Psoas muscle (tissue), 8 donors: ENCODE results near the gene SCP2D1. TPM values are rescaled to one million over a fixed set of nuclear protein-coding genes. Genes with fewer than 3 reads are reported as not detected.

ENCODE experiments used
- ATAC-seq, 4 donors: fragments of 200-7000 bp; cut with Tn5 transposase; one replicate each; pipeline ENCODE4 v1.9.1; 2020; ENCODE audit warnings: moderate library complexity in 3 of 4, mild to moderate bottlenecking in 2 of 4
- DNase-seq, 2 donors: peaks; one replicate each; pipeline ENCODE4 v3.0.0-alpha.2; 2020
- H3K27ac ChIP-seq: fragments of 200-600 bp; one replicate; pipeline ENCODE4 v1.8.0; 2022
- H3K27me3 ChIP-seq, 3 donors: fragments of 200-600 bp in 1 of 3; one replicate each; pipeline versions ENCODE4 v1.6.1 to v1.8.0; 2013 to 2022; ENCODE audit warnings: low read length in 2 of 3, mild to moderate bottlenecking in 2 of 3, moderate library complexity in 1 of 3; ENCODE audit not compliant: insufficient read depth in 3 of 3
- H3K36me3 ChIP-seq, 2 donors: fragments of 200-600 bp in 1 of 2; one replicate each; pipeline versions ENCODE4 v1.6.1 to v1.8.0; 2013 to 2022; ENCODE audit warnings: low read depth in 1 of 2, mild to moderate bottlenecking in 1 of 2, moderate library complexity in 1 of 2; ENCODE audit not compliant: insufficient read depth in 1 of 2
- H3K4me1 ChIP-seq: fragments of 200-600 bp; one replicate; pipeline ENCODE4 v1.8.0; 2022
- H3K4me3 ChIP-seq: fragments of 200-600 bp; one replicate; pipeline ENCODE4 v1.8.0; 2022; ENCODE audit warnings: mild to moderate bottlenecking
- H3K9me3 ChIP-seq: fragments of 200-600 bp; one replicate; pipeline ENCODE4 v1.8.0; 2022
- WGBS, 3 donors: extraction: QIAGEN DNeasy Blood & Tissue Kit; methylation state at CpG; one replicate each; pipeline versions ENCODE4 v1.1.6 to v1.1.7; 2013; 5-methylcytosine and 5-hydroxymethylcytosine counted together
- intact Hi-C, 2 donors: fragments of 100-400 bp; cut with DNase I; formaldehyde crosslinking; loops; one replicate each; pipeline versions ENCODE4 v1.11.0 to v1.14.2; 2022
- polyA plus RNA-seq, 3 donors: library from polyadenylated mRNA; stranded (reverse); fragments of 200-250 nt; gene quantifications; one replicate each; pipeline ENCODE4 v1.2.3, GENCODE V29; 2013
- total RNA-seq, 4 donors: library from RNA; stranded (reverse); fragmentation: NEBNext Ultra II Directional in 2 of 4; extraction: Animal tissue kit (Norgen Biotek cat#: 25700) in 2 of 4; gene quantifications; one replicate each; pipeline versions ENCODE4 v1.2.1 to v1.2.4, GENCODE V29; 2021 to 2023
- TF ChIP-seq, protein P1 (sequence below): fragments of 200-600 bp; IDR thresholded peaks from one replicate; pipeline ENCODE4 v1.8.0; 2022; ENCODE audit warnings: antibody characterized with exemption
- donor health status: healthy with polysubstance abuse.
- donor health status: DM: no; HTN: no; CAD: no; lungs with moderate emphysema.
- donor health status: Bipolar disorder and iron deficiency.
- donor health status: healthy.
- donor health status: DM: yes; HTN: yes; CAD: no.
- donor health status: DM: no; HTN: no; CAD: no.
- donor health status: DM: no; HTN: no; CAD: no.
- donor health status: DM: yes; HTN: yes; CAD: no.

The SCP2D1 gene
- total and polyA plus RNA-seq, 7 donors, result not detected

DNA sequence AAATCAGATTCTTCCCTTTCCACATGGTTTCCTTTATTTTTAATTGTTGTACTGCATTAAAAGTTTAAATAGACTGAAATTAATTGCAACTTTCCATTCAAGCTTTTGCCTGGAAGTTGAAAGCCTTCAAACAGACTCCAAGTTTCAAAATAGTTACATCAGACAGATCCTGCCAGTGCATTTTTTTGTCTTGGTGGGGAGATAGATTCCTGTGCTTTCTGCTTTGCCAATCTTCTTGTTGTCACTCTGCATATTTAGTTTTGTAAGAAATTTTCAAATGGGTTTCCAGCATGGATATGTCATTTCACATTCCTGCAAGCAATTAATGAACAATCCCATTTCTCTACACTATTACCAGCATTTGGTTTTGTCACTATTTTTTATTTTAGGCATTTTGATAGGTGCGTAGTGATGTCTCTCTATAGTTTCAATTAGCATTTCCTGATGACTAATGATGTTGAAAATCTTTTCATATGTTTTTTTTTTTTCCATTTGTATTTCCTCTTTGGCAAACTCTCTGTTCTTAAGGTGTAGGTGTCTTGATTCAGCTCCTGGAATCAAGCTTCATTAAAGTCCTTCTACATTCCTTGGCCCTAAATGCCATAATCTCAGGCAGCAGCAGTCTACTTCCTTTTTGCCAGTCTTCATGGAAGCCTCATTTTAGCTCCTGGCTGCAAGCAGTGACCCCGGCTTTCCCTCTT is 40.5 kb downstream of the SCP2D1 start:
- WGBS, 3 donors, result 45 to 91% (median 69%) methylated on average over 2 of the region's 2 CpGs

DNA sequence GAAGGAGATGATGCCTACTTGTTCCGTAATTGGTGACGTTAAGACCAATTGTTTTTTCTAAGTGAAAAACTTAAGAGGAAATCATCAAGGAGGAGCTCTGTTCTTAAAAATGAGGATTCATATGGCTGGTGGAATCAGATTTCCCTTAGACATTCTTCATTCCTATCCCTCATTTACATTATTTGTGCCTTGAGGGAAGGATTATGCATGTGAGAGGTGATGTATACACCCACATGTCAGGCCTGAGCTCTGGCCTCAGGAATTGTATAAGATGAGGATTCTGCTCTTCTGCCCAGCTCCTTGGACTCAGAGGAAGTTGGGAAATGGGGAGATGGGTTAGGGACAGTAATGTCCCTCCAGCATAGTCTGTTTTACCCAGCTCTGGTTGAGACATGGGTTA is 42.3 kb downstream of the SCP2D1 start:
- no peak overlapping the region for H3K27ac ChIP-seq
- WGBS, 3 donors, result 82 to 91% (median 88%) methylated on average over 2 of the region's 2 CpGs
- H3K4me3 ChIP-seq, result no peak overlapping the region
- no peaks in the 10 kb centered on the region for H3K27me3 ChIP-seq
- intact Hi-C loops, result no loop called here
- H3K9me3 ChIP-seq, result no peaks in the 10 kb centered on the region
- ATAC-seq (no peak), DNase-seq (no peak)
- H3K4me1 ChIP-seq, result no peaks in the 10 kb centered on the region
- H3K36me3 ChIP-seq, result no peaks in the 10 kb centered on the region
- TF ChIP-seq, protein P1, sequence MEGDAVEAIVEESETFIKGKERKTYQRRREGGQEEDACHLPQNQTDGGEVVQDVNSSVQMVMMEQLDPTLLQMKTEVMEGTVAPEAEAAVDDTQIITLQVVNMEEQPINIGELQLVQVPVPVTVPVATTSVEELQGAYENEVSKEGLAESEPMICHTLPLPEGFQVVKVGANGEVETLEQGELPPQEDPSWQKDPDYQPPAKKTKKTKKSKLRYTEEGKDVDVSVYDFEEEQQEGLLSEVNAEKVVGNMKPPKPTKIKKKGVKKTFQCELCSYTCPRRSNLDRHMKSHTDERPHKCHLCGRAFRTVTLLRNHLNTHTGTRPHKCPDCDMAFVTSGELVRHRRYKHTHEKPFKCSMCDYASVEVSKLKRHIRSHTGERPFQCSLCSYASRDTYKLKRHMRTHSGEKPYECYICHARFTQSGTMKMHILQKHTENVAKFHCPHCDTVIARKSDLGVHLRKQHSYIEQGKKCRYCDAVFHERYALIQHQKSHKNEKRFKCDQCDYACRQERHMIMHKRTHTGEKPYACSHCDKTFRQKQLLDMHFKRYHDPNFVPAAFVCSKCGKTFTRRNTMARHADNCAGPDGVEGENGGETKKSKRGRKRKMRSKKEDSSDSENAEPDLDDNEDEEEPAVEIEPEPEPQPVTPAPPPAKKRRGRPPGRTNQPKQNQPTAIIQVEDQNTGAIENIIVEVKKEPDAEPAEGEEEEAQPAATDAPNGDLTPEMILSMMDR, result no peak

More for the DNA sequence above, 40.5 kb downstream of the SCP2D1 start:
- no peaks in the 10 kb centered on the region for H3K9me3 ChIP-seq
- no peaks in the 10 kb centered on the region for H3K27me3 ChIP-seq
- H3K27ac ChIP-seq, result no peak overlapping the region
- H3K36me3 ChIP-seq, result no peaks in the 10 kb centered on the region
- ATAC-seq, result no peak
- no peaks in the 10 kb centered on the region for H3K4me1 ChIP-seq
- H3K4me3 ChIP-seq, result no peak overlapping the region
- intact Hi-C loops, result no loop called here
- no peak for DNase-seq
- TF ChIP-seq, protein P1, result no peak

DNA sequence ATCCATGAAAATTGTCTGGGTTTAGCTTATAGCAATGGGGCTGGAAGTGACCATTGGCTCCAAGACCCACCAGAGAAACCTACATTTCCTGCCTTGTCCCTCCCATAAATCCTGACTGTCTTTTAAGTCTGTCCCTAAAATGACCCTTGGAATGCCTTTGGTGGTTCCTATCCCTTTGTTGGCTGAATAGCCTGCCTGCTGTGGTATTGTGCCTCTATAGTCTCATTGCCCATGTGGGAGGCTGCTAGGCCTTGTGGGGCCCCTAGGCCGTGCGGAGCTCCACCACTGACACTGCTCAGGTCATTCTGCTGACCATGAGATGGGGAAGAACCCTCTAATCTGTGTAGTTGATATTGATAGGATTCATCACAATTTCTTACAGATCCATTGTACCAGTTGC is 43.3 kb downstream of the SCP2D1 start:
- WGBS, 3 donors, result 42 to 64% (median 59%) methylated on average over 2 of the region's 2 CpGs
- no peak for DNase-seq
- TF ChIP-seq, protein P1, result no peak
- H3K4me3 ChIP-seq, result no peak overlapping the region
- H3K4me1 ChIP-seq, result no peaks in the 10 kb centered on the region
- H3K36me3 ChIP-seq, result no peaks in the 10 kb centered on the region
- no peaks in the 10 kb centered on the region for H3K9me3 ChIP-seq
- H3K27ac ChIP-seq, result no peak overlapping the region
- intact Hi-C loops, result no loop called here
- no peak for ATAC-seq
- no peaks in the 10 kb centered on the region for H3K27me3 ChIP-seq

DNA sequence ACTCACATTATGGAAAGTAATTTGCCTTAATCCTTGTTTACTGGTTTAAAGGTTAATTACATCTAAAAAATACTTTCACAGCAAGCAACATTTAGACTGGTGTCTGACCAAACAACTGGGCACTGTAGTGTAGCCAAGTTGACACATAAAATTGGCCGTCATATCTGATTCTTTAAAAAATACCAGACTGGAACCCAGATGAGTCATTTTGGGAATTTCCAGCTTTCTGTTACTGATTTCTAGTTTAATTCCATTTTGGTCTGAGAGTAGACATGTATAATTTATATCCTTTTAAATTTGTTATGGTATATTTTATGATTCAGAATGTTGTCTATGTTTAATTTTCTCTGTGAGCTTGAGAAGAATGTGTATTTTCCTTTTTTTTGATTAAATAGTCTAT is 44.1 kb downstream of the SCP2D1 start:
- TF ChIP-seq, protein P1, result no peak
- Histone ChIP-seq H3K4me1 (no peaks in the 10 kb centered on the region), H3K27ac (no peak overlapping the region), H3K4me3 (no peak overlapping the region), H3K36me3 (no peaks in the 10 kb centered on the region), H3K9me3 (no peaks in the 10 kb centered on the region), H3K27me3 (no peaks in the 10 kb centered on the region)
- ATAC-seq (no peak), DNase-seq (no peak)
- 14 to 42% (median 36%) methylated on average over 1 of the region's 1 CpG for WGBS, 3 donors
- intact Hi-C loops, result no loop called here

DNA sequence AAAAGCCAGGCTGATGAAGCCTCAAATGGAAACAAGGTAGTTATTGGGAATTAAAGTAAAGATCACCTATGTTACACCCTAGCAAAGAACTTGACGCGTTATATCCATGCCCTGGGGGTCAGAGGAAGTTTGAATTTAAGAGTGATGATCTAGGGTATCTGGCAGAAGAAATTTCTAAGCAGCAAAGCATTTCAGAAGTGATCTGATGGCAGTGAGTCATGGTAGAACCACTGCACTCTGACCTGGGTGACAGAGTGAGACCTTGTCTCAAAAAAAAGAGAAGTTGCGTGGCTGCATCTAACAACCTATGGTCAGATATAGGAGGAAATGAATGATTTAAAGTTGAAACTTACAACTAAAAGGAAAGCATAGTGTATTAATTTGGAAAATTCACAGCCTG is 45.2 kb downstream of the SCP2D1 start:
- DNase-seq (no peak), ATAC-seq (no peak)
- TF ChIP-seq, protein P1, result no peak
- H3K4me3 ChIP-seq, result no peak overlapping the region
- no peaks in the 10 kb centered on the region for H3K36me3 ChIP-seq
- no peak overlapping the region for H3K27ac ChIP-seq
- intact Hi-C loops, result no loop called here
- WGBS, 3 donors, result 90 to 92% (median 91%) methylated on average over 3 of the region's 3 CpGs
- H3K9me3 ChIP-seq, result no peaks in the 10 kb centered on the region
- H3K4me1 ChIP-seq, result no peaks in the 10 kb centered on the region
- H3K27me3 ChIP-seq, result no peaks in the 10 kb centered on the region
